Esophagus (tissue), 2 donors: ENCODE measurements around the gene ANKRD24. TPM values are rescaled to one million over a fixed set of nuclear protein-coding genes. Genes with fewer than 3 reads are reported as not detected.
A peak's percentile ranks its signal among the peaks of the same experiment; 100 is the strongest.
"Not testable (repeated sequence)": the region's sequence is repeated elsewhere in the genome, so short reads cannot be mapped to it uniquely, and the experiment has no call there.

Experiments used
- H3K27ac ChIP-seq, 2 donors: one replicate each; pipeline ENCODE4 v1.5.1; 2013; ENCODE audit warnings: low read depth in 2 of 2, mild to moderate bottlenecking in 2 of 2, inconsistent platforms in 1 of 2, low read length in 1 of 2, moderate library complexity in 1 of 2
- H3K27me3 ChIP-seq, 2 donors: one replicate each; pipeline ENCODE4 v1.6.1; 2013; ENCODE audit warnings: low read length in 2 of 2, control low read depth in 1 of 2, mild to moderate bottlenecking in 1 of 2; ENCODE audit not compliant: insufficient read depth in 2 of 2, control insufficient read depth in 1 of 2
- H3K36me3 ChIP-seq, 2 donors: one replicate each; pipeline ENCODE4 v1.6.1; 2013; ENCODE audit warnings: low read length in 1 of 2; ENCODE audit not compliant: control insufficient read depth in 2 of 2, insufficient read depth in 2 of 2
- H3K4me1 ChIP-seq, 2 donors: one replicate each; pipeline ENCODE4 v1.6.1; 2013; ENCODE audit warnings: low read length in 1 of 2; ENCODE audit not compliant: control insufficient read depth in 2 of 2, insufficient read depth in 2 of 2
- H3K4me3 ChIP-seq, 2 donors: one replicate each; pipeline ENCODE4 v1.5.1; 2013; ENCODE audit warnings: low read length in 2 of 2, mild to moderate bottlenecking in 2 of 2, low read depth in 1 of 2, moderate library complexity in 1 of 2
- H3K9me3 ChIP-seq, 2 donors: one replicate each; pipeline ENCODE4 v1.6.1; 2013; ENCODE audit warnings: mild to moderate bottlenecking in 2 of 2, low read depth in 1 of 2, low read length in 1 of 2, moderate library complexity in 1 of 2; ENCODE audit not compliant: control insufficient read depth in 2 of 2, insufficient read depth in 1 of 2
- WGBS, 2 donors: extraction: QIAGEN DNeasy Blood & Tissue Kit; methylation state at CpG; one replicate each; pipeline ENCODE4 v1.1.7; 2013; 5-methylcytosine and 5-hydroxymethylcytosine counted together
- polyA plus RNA-seq, 2 donors: library from polyadenylated mRNA; stranded (reverse); fragments of 200-250 nt; gene quantifications; one replicate each; pipeline ENCODE4 v1.2.3, GENCODE V29; 2013
- donor health status: healthy with polysubstance abuse.
- donor health status: Bipolar disorder and iron deficiency.

The ANKRD24 gene
- polyA plus RNA-seq = under 1 TPM; 0.21 to 0.59 TPM

DNA sequence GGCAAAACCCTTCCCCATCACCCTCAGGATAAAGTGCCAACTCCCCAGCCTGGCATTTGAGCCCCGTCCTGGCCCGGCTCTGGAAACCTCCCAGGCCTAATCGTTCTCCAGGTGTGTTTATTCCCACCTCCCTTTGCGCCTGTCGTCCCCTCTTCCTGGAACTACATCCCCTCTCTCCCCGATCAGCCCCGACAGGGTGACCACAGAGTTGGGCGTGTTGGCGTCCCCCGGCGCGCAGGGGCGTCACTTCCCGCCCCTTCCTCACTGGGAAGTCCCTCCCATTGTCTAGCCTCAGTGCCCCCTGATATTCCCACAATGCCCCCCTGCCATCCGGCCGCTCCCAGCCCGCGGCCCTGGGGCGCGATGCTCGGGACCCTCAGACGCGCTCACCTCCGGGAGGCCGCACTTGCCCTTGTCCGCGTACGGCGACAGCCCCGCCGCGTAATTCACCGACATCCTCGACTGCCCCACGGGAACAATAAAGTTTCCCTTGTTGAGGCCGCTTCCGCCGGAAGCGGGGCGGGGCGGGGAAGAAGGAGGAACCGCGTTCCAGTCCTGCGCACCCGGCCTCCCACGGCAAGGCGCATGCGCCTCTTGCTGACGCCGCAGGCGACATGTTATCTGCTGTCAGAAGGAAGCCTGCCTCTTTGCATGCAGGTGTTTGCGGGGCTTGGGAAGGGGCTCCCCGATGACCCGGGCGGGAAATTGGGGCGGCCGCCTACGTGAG, at the start of gene ANKRD24, which contains the start of gene SIRT6:
ANKRD24 (plus strand) TSS at position 606 of the 727 bp plus-strand sequence. CDS start 3,737 bp downstream, outside the sequence.
SIRT6 (minus strand) TSS at position 480 of the 727 bp plus-strand sequence; CDS start at position 456, 24 bp downstream.
- H3K4me1 ChIP-seq = peaks cover 0 to 15% of the 10 kb centered on the region in 2 donors
- no peaks in the 10 kb centered on the region for H3K27me3 ChIP-seq
- 0 to 1% methylated on average over 58 of the region's 58 CpGs for WGBS, 2 donors
- H3K4me3 ChIP-seq = peak within 1 kb of the TSS; percentile 80 to 89
- H3K27ac ChIP-seq = peak within 1 kb of the TSS; percentile 71 to 86
- peaks cover 0 to 9% of the 10 kb centered on the region in 2 donors for H3K36me3 ChIP-seq
- H3K9me3 ChIP-seq = no peaks in the 10 kb centered on the region

DNA sequence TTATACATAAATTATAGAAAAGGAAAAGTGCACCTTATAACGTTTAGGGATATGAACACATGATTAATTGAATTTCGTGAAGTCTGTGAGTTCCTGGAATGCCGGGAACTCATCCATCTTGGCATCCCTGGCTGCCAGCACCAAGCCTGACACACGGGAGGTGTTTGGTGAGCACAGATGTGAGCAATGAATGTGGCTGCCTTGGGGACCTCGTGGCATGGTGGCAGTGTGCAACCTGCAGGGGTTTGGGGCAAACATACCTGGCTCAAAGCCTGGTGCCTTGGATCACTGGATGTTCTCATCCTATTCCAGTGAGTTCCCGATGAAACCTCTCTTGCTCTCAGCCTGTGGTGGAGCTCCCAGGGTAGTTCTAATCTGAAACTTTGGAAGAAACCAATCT, 48.1 kb upstream of the ANKRD24 start:
- Histone ChIP-seq H3K36me3 (no peaks in the 10 kb centered on the region), H3K4me1 (peaks cover 0 to 2% of the 10 kb centered on the region in 2 donors), H3K9me3 (no peaks in the 10 kb centered on the region), H3K27me3 (no peaks in the 10 kb centered on the region), H3K27ac (no peak overlapping the region), H3K4me3 (no peak overlapping the region)
- WGBS, 2 donors = 18 to 25% methylated on average over 6 of the region's 6 CpGs

DNA sequence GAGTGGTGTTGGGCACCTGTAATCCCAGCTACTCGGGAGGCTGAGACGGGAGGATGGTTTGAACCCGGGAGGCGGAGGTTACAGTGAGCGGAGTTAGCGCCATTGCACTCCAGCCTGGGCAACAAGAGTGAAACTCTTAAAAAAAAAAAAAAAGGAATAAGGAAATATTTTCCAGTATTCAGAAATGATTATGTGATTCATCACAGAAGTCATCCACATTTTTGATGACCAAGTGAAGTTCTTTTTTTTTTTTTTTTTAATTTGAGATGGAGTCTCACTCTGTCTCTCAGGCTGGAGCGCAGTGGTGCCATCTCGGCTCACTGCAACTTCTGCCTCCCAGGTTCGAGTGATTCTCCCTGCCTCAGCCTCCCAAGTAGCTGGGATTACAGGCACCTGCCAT, 47.1 kb upstream of the ANKRD24 start:
- H3K4me3 ChIP-seq, H3K4me1 ChIP-seq, H3K27me3 ChIP-seq, H3K36me3 ChIP-seq, H3K9me3 ChIP-seq, H3K27ac ChIP-seq: not testable (repeated sequence)
- 92 to 96% methylated on average over 9 of the region's 9 CpGs for WGBS, 2 donors

DNA sequence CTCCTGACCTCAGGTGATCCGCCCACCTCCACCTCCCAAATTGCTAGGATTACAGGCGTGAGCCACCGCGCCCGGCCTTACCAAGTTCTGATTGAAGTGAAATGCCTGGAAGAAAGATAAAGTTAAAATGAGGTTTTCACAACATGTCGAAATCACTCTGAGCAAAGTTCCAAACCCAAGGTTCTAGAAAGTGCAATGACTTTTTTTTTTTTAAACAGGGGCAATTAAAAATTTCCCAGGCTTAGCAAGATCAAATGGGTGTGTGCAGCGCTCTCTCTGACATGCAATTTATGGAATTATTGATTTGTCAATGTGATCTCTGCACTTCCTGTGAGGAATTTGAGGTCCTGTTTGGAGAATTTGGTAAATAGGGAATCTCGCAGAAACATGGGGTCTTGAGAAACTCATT, 45.8 kb upstream of the ANKRD24 start:
- WGBS, 2 donors = 76 to 86% methylated on average over 8 of the region's 8 CpGs
- H3K4me1 ChIP-seq = peaks cover 0 to 2% of the 10 kb centered on the region in 2 donors
- no peak overlapping the region for H3K27ac ChIP-seq
- H3K4me3 ChIP-seq = no peak overlapping the region
- no peaks in the 10 kb centered on the region for H3K36me3 ChIP-seq
- no peaks in the 10 kb centered on the region for H3K27me3 ChIP-seq
- H3K9me3 ChIP-seq = no peaks in the 10 kb centered on the region

DNA sequence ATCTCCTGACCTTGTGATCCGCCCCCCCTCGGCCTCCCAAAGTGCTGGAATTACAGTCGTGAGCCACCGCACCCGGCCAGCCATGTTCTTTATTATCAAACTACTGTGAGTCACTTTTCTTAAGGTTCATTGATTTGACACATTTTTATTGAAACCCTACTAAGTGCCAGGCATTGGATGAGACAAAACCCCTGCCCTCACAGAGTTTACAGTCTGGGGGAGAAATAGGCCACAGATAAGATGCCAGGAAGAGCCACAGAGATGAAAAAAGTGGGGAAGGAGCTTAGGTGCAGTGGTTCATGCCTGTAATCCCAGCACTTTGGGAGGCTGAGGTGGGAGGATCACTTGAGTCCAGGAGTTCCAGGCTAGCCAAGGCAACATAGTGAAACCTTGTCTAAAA, 44.0 kb upstream of the ANKRD24 start:
- H3K27me3 ChIP-seq = no peaks in the 10 kb centered on the region
- H3K4me1 ChIP-seq = peaks cover 0 to 2% of the 10 kb centered on the region in 2 donors
- H3K27ac ChIP-seq = no peak overlapping the region
- no peaks in the 10 kb centered on the region for H3K9me3 ChIP-seq
- WGBS, 2 donors = 76 to 84% methylated on average over 5 of the region's 5 CpGs
- H3K36me3 ChIP-seq = no peaks in the 10 kb centered on the region
- no peak overlapping the region for H3K4me3 ChIP-seq

DNA sequence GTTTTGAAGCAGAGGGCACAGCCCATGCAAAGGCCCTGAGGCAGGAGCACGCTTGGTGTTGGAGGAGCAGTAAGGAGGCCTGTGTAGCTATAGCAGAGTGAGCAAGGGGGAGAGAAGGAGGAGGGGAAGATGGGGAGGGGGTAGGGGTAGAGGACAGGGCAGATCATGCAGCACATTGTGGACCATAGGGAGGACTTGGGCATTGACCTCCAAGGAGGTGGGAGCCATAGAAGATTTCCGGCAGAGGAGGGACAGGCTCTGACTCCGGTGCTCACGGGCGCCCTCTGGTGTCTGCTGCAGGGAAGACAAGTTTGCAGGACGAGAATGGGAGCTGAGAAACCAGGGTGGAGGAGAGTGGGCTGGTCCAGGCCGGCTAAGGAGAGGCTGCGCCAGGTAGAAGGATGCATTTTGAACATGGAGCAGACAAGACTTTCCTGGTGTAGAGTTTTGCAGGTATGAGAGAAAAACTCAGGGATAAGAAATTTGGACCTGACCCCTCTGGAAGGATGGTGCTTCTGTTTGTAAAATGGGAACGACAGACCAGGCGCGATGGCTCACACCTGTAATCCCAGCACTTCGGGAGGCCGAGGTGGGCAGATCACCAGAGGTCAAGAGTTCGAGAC, 42.8 kb upstream of the ANKRD24 start:
- Histone ChIP-seq H3K9me3 (no peaks in the 10 kb centered on the region), H3K27me3 (no peaks in the 10 kb centered on the region), H3K4me3 (no peak overlapping the region), H3K4me1 (no peaks in the 10 kb centered on the region), H3K36me3 (no peaks in the 10 kb centered on the region), H3K27ac (no peak overlapping the region)
- WGBS, 2 donors = 29 to 34% methylated on average over 14 of the region's 14 CpGs

DNA sequence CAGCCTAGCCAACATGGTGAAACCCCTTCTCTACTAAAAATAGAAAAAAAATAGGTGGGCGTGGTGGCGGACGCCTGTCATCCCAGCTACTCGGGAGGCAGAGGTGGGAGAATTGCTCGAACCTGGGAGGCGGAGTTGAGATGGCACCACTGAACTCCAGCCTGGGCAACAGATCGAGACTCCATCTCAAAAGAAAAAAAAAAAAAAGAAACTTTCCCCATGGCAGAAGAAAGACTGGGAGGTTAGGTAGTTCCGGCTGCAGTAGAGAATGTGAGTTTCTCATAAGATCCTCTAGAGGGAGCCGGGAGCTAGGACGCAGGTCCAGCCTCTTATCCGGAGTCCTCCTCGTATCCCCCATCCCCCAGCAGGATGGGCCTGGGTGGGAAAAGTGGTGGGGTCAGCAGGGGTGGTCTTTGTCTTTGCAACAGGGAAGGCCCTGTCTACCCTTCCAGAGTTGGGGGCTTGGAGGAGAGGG, 42.2 kb upstream of the ANKRD24 start:
- Histone ChIP-seq H3K9me3 (no peaks in the 10 kb centered on the region), H3K27me3 (no peaks in the 10 kb centered on the region), H3K36me3 (no peaks in the 10 kb centered on the region), H3K27ac (no peak overlapping the region), H3K4me1 (no peaks in the 10 kb centered on the region), H3K4me3 (no peak overlapping the region)
- 21 to 25% methylated on average over 12 of the region's 12 CpGs for WGBS, 2 donors

DNA sequence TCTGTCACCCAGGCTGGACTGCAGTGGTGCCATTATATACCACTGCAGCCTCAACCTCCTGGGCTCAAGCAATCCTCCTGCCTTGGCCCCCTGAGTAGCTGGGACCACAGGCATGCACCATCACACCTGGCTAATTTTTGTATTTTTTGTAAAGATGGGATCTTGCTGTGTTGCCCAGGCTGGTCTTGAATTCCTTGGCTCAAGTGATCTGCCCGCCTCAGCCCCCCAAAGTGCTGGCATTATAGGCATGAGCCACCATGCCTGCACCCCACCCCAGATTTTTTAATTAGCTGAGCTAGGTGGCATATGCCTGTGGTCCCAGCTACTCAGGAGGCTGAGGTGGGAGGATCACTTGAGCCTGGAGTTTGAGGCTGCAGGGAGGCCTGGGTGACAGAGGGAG, 39.6 kb upstream of the ANKRD24 start:
- H3K9me3 ChIP-seq, H3K4me1 ChIP-seq, H3K4me3 ChIP-seq, H3K27me3 ChIP-seq, H3K27ac ChIP-seq, H3K36me3 ChIP-seq: not testable (repeated sequence)
- 76 to 81% methylated on average over 1 of the region's 1 CpG for WGBS, 2 donors

DNA sequence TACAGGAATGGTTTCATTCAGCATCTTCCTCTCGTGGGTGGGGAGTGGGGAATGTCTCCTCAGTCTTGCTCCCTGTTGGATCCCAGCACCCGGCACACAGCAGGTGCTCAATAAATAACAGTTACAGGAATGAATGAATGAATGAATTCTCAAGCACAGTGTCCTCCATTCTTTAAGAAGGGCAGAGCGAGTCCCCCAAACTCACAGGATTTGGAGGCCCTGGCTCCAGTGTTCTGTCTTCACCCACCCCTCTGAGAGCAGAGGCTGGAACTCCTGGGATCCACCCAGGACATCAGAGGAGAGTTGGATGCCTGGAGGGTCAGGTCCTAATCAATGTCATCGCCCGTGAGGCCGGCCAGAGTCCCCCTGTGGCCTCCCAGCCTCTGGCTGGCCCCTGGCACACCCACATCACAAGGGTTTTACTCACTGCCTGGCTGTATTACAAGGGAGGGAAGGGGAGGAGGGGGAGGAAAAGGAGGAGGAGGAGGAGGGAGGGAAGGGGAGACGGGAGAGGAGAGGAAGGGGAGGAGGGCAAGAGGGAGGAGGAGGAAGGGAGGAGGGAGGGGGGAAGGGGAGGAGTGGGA, 37.7 kb upstream of the ANKRD24 start:
- 27 to 31% methylated on average over 7 of the region's 7 CpGs for WGBS, 2 donors
- Histone ChIP-seq H3K27me3 (no peaks in the 10 kb centered on the region), H3K9me3 (no peaks in the 10 kb centered on the region), H3K4me1 (no peaks in the 10 kb centered on the region), H3K27ac (no peak overlapping the region), H3K4me3 (no peak overlapping the region), H3K36me3 (no peaks in the 10 kb centered on the region)
